ENCODE measurements around the gene CDH4. TPM values are rescaled to one million over a fixed set of nuclear protein-coding genes. Genes with fewer than 3 reads are reported as not detected.

The CDH4 gene
- total RNA-seq, 4 donors from 2014 or later: not detected

GRCh38 chr20:61417221-61417941 is 165.3 kb downstream of the CDH4 start:
- WGBS, 2 donors (ENCODE audit: low coverage in 1 of 2): 70% methylated on average over 16 of the region's 16 CpGs; no CpG with 5 or more reads in 1 of the 2 donors
- DNase-seq: no peak
- in situ Hi-C loops (cut with MboI; ENCODE audit: low pct_ligation_motif_present in 1 of 4, low pct_unique_long_range_greater_than_20kb in 1 of 4, low sequenced_read_pairs in 3 of 4) (no loop called here), intact Hi-C loops (cut with DNase I; ENCODE audit: low total_unique reads) (no loop called here)
- Histone ChIP-seq H3K27ac (no peak overlapping the region), H3K4me3 (no peak overlapping the region), H3K9me3 (no peaks in the 10 kb centered on the region), H3K36me3 (no peaks in the 10 kb centered on the region), H3K4me1 (no peaks in the 10 kb centered on the region), H3K27me3 (no peaks in the 10 kb centered on the region)
- TF ChIP-seq CTCF (IDR thresholded peaks at IDR 0.05) (no peak), POLR2AphosphoS5 (IDR thresholded peaks at IDR 0.05) (no peak), EP300 (IDR thresholded peaks at IDR 0.05; ENCODE audit: low read depth) (no peak), POLR2A (IDR thresholded peaks at IDR 0.05) (no peak)

- TF ChIP-seq POLR2A (IDR thresholded peaks at IDR 0.05) (no peak), EP300 (IDR thresholded peaks at IDR 0.05; ENCODE audit: low read depth) (no peak), CTCF (IDR thresholded peaks at IDR 0.05) (no peak), POLR2AphosphoS5 (IDR thresholded peaks at IDR 0.05) (no peak)
- no peaks in the 10 kb centered on the region for H3K36me3 ChIP-seq
- H3K27me3 ChIP-seq: no peaks in the 10 kb centered on the region
- in situ Hi-C loops (cut with MboI; ENCODE audit: low pct_ligation_motif_present in 1 of 4, low pct_unique_long_range_greater_than_20kb in 1 of 4, low sequenced_read_pairs in 3 of 4): no loop called here
- no peak for DNase-seq
- H3K9me3 ChIP-seq: no peaks in the 10 kb centered on the region
- H3K4me3 ChIP-seq: no peak overlapping the region
- no peaks in the 10 kb centered on the region for H3K4me1 ChIP-seq
- H3K27ac ChIP-seq: no peak overlapping the region
- intact Hi-C loops (cut with DNase I; ENCODE audit: low total_unique reads): no loop called here
- 67 to 79% methylated on average over 1 to 14 of the region's 14 CpGs for WGBS, 2 donors (ENCODE audit: low coverage in 1 of 2)
Observed at GRCh38 chr20:61419010-61419409, 166.9 kb downstream of the CDH4 start.

- intact Hi-C loops (cut with DNase I; ENCODE audit: low total_unique reads) (no loop called here), in situ Hi-C loops (cut with MboI; ENCODE audit: low pct_ligation_motif_present in 1 of 4, low pct_unique_long_range_greater_than_20kb in 1 of 4, low sequenced_read_pairs in 3 of 4) (no loop called here)
- Histone ChIP-seq H3K36me3 (no peaks in the 10 kb centered on the region), H3K4me1 (no peaks in the 10 kb centered on the region), H3K4me3 (no peak overlapping the region), H3K27ac (no peak overlapping the region), H3K9me3 (no peaks in the 10 kb centered on the region), H3K27me3 (no peaks in the 10 kb centered on the region)
- TF ChIP-seq EP300 (IDR thresholded peaks at IDR 0.05; ENCODE audit: low read depth) (no peak), POLR2AphosphoS5 (IDR thresholded peaks at IDR 0.05) (no peak), CTCF (IDR thresholded peaks at IDR 0.05) (no peak), POLR2A (IDR thresholded peaks at IDR 0.05) (no peak)
- WGBS, 2 donors (ENCODE audit: low coverage in 1 of 2): 63 to 82% methylated on average over 2 to 6 of the region's 6 CpGs
- no peak for DNase-seq
Observed at GRCh38 chr20:61419501-61419900, 167.4 kb downstream of the CDH4 start.

- Histone ChIP-seq H3K4me3 (no peak overlapping the region), H3K27me3 (no peaks in the 10 kb centered on the region), H3K9me3 (no peaks in the 10 kb centered on the region), H3K4me1 (no peaks in the 10 kb centered on the region), H3K27ac (no peak overlapping the region), H3K36me3 (no peaks in the 10 kb centered on the region)
- intact Hi-C loops (cut with DNase I; ENCODE audit: low total_unique reads) (no loop called here), in situ Hi-C loops (cut with MboI; ENCODE audit: low pct_ligation_motif_present in 1 of 4, low pct_unique_long_range_greater_than_20kb in 1 of 4, low sequenced_read_pairs in 3 of 4) (no loop called here)
- no peak for DNase-seq
- TF ChIP-seq EP300 (IDR thresholded peaks at IDR 0.05; ENCODE audit: low read depth) (no peak), POLR2AphosphoS5 (IDR thresholded peaks at IDR 0.05) (no peak), CTCF (IDR thresholded peaks at IDR 0.05) (no peak), POLR2A (IDR thresholded peaks at IDR 0.05) (no peak)
- WGBS, 2 donors (ENCODE audit: low coverage in 1 of 2): 72 to 84% methylated on average over 5 to 6 of the region's 6 CpGs
Observed at GRCh38 chr20:61420056-61420455, 168.0 kb downstream of the CDH4 start.
